HL-60 (cell line): ENCODE measurements around the gene DIDO1.

ENCODE experiments used
- CTCF ChIP-seq: IDR thresholded peaks from one replicate; pipeline ENCODE4 v1.5.1; 2011; ENCODE audit warnings: low read length, control low read depth, inconsistent platforms; ENCODE audit not compliant: insufficient read depth
- GABPA ChIP-seq: IDR thresholded peaks from 2 replicates; pipeline ENCODE4 v1.6.1; 2012; ENCODE audit warnings: low read depth
- POLR2AphosphoS5 ChIP-seq: IDR thresholded peaks from 2 replicates; pipeline ENCODE4 v1.6.1; 2012; ENCODE audit warnings: low read depth

DNA sequence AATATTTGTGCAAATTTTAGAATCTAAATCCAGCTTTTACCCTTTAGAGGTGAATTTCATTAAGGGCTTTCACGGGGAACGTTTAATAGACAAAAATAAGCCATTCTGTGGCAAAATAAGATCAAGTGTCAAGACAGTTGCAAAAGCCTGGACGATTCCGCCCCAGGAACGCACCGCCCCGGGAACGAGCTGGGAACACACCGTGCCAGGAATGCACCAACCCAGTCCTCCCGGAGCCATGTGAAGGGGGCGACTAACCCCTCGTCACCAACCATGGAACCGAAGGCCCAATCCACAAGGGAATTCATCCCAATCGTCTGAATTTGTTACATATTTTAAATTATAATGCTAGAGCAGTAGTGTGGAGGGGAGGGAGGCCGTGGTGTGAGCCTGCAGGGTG is 43.9 kb downstream of the DIDO1 start:
- TF ChIP-seq CTCF (no peak), GABPA (no peak), POLR2AphosphoS5 (no peak)
